IPS DF 6.9 (cell line): ENCODE data around the gene CAPZA3.
"Not testable (repeated sequence)": the region's sequence is repeated elsewhere in the genome, so short reads cannot be mapped to it uniquely, and the experiment has no call there.

ENCODE experiments used
- DNase-seq: peaks from one replicate; pipeline ENCODE4 v3.0.0-alpha.2; 2013; ENCODE audit warnings: low read depth, low spot score
- H3K27ac ChIP-seq: one replicate; pipeline ENCODE4 v1.5.1; 2013; ENCODE audit warnings: low read length, control low read depth
- H3K27me3 ChIP-seq: 2 replicates; pipeline ENCODE4 v1.6.1; 2013; ENCODE audit warnings: mild to moderate bottlenecking, low read length; ENCODE audit not compliant: control insufficient read depth, insufficient read depth
- H3K36me3 ChIP-seq: 2 replicates; pipeline ENCODE4 v1.6.1; 2013; ENCODE audit warnings: low read length; ENCODE audit not compliant: control insufficient read depth, insufficient read depth
- H3K4me1 ChIP-seq: 2 replicates; pipeline ENCODE4 v1.6.1; 2013; ENCODE audit warnings: low read length; ENCODE audit not compliant: control insufficient read depth, insufficient read depth
- H3K4me3 ChIP-seq: 2 replicates; pipeline ENCODE4 v1.5.1; 2013; ENCODE audit warnings: mild to moderate bottlenecking, low read length
- H3K9me3 ChIP-seq: 2 replicates; pipeline ENCODE4 v1.6.1; 2013; ENCODE audit warnings: low read length, inconsistent platforms; ENCODE audit not compliant: control insufficient read depth, insufficient read depth
- WGBS: extraction: QIAGEN DNeasy Blood & Tissue Kit; methylation state at CpG from one replicate; pipeline ENCODE4 v1.1.7; 2013; ENCODE audit warnings: mixed read lengths, missing lambda C conversion rate; ENCODE audit not compliant: insufficient read length, insufficient coverage; 5-methylcytosine and 5-hydroxymethylcytosine counted together

The CAPZA3 gene

GRCh38 chr12:18737819-18738218 is at the start of gene CAPZA3, which contains the start of gene PLCZ1:
CAPZA3 (plus strand) TSS chr12:18738119; CDS start chr12:18738269, 150 bp downstream.
PLCZ1 (minus strand) TSS chr12:18738012; CDS start chr12:18737371, 641 bp downstream.
- H3K9me3 ChIP-seq, result no peaks in the 10 kb centered on the region
- no peak within 1 kb of the TSS for H3K27ac ChIP-seq
- H3K4me1 ChIP-seq, result no peaks in the 10 kb centered on the region
- no peaks in the 10 kb centered on the region for H3K36me3 ChIP-seq
- H3K4me3 ChIP-seq, result no peak within 1 kb of the TSS
- no peaks in the 10 kb centered on the region for H3K27me3 ChIP-seq
- no CpG with 5 or more reads among the region's 2 CpGs for WGBS
- DNase-seq, result no peak

DNA sequence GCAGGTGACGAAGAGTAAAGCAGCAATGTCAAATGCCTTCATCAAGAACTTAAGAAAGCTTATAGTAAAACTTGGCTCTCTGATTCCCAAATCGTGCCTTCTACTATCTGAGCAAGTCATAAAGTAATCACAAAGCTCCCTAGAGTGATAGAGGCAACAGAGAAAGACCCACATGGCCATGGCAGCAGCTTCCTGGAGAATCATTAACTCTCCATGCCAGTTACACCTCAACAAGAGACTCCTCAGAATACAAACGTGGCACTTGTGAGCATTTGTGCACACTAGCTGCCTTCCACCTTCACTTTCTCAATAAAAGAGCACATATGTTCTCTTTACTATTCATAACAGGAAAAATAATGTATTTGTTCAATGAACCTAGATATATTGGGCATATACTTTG is 48.1 kb upstream of the CAPZA3 start:
- Histone ChIP-seq H3K4me1 (no peaks in the 10 kb centered on the region), H3K4me3 (no peak overlapping the region), H3K36me3 (no peaks in the 10 kb centered on the region), H3K27ac (no peak overlapping the region), H3K27me3 (no peaks in the 10 kb centered on the region), H3K9me3 (no peaks in the 10 kb centered on the region)
- DNase-seq, result no peak
- WGBS, result no CpG with 5 or more reads among the region's 3 CpGs

- no peak overlapping the region for H3K27ac ChIP-seq
- WGBS, result no CpG with 5 or more reads among the region's 4 CpGs
- no peaks in the 10 kb centered on the region for H3K4me1 ChIP-seq
- DNase-seq, result no peak
- no peaks in the 10 kb centered on the region for H3K36me3 ChIP-seq
- H3K27me3 ChIP-seq, result no peaks in the 10 kb centered on the region
- H3K9me3 ChIP-seq, result no peaks in the 10 kb centered on the region
- H3K4me3 ChIP-seq, result no peak overlapping the region
Observed at GRCh38 chr12:18690653-18691052, 47.3 kb upstream of the CAPZA3 start.

- not testable (repeated sequence) for H3K4me3 ChIP-seq, H3K4me1 ChIP-seq, DNase-seq, H3K9me3 ChIP-seq, H3K27me3 ChIP-seq, H3K36me3 ChIP-seq, H3K27ac ChIP-seq
- WGBS, result no CpG with 5 or more reads among the region's 5 CpGs
Observed at GRCh38 chr12:18693986-18694385, 43.9 kb upstream of the CAPZA3 start.

GRCh38 chr12:18696971-18697602 is 40.8 kb upstream of the CAPZA3 start:
- no peaks in the 10 kb centered on the region for H3K36me3 ChIP-seq
- no peak for DNase-seq
- no peaks in the 10 kb centered on the region for H3K27me3 ChIP-seq
- H3K4me1 ChIP-seq, result peaks cover 1% of the 10 kb centered on the region; the same call in 1 of the 2 replicates
- H3K27ac ChIP-seq, result no peak overlapping the region
- no peaks in the 10 kb centered on the region for H3K9me3 ChIP-seq
- H3K4me3 ChIP-seq, result no peak overlapping the region

- Histone ChIP-seq H3K4me3 (no peak overlapping the region), H3K4me1 (peaks cover 1% of the 10 kb centered on the region), H3K27me3 (no peaks in the 10 kb centered on the region), H3K27ac (no peak overlapping the region), H3K36me3 (no peaks in the 10 kb centered on the region), H3K9me3 (no peaks in the 10 kb centered on the region)
- no peak for DNase-seq
- no CpG with 5 or more reads among the region's 3 CpGs for WGBS
Observed at GRCh38 chr12:18700271-18700670, 37.6 kb upstream of the CAPZA3 start.

DNA sequence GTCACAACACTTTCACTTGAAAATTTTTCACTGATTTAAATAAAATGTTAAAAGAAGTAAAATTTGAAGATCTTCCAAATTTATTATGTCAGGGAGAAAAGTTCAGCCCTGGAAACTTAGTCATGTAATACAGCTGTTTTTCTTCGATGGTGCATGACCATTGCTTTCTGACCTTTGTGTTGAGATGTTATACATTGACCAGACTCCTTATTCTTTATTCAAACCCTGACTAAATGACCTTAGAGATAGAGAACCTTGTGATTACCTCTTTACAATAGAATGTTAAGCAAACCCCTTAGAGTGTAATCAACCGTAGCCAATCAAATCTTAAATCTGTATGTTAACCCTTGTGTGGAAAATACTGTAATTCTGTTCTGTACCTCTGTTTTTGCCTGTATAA is 34.6 kb upstream of the CAPZA3 start:
- no CpG with 5 or more reads among the region's 2 CpGs for WGBS

GRCh38 chr12:18703911-18704310 is 34.0 kb upstream of the CAPZA3 start:
- no peaks in the 10 kb centered on the region for H3K27me3 ChIP-seq
- no peaks in the 10 kb centered on the region for H3K9me3 ChIP-seq
- peaks cover 1% of the 10 kb centered on the region for H3K4me1 ChIP-seq
- DNase-seq, result no peak
- WGBS, result no CpG with 5 or more reads among the region's 2 CpGs
- no peaks in the 10 kb centered on the region for H3K36me3 ChIP-seq
- H3K4me3 ChIP-seq, result no peak overlapping the region
- H3K27ac ChIP-seq, result no peak overlapping the region

More for the DNA sequence above, 34.6 kb upstream of the CAPZA3 start:
- no peak overlapping the region for H3K4me3 ChIP-seq
- H3K9me3 ChIP-seq, result no peaks in the 10 kb centered on the region
- no peaks in the 10 kb centered on the region for H3K36me3 ChIP-seq
- H3K27ac ChIP-seq, result no peak overlapping the region
- no peaks in the 10 kb centered on the region for H3K27me3 ChIP-seq
- no peak for DNase-seq
- H3K4me1 ChIP-seq, result peaks cover 1% of the 10 kb centered on the region

DNA sequence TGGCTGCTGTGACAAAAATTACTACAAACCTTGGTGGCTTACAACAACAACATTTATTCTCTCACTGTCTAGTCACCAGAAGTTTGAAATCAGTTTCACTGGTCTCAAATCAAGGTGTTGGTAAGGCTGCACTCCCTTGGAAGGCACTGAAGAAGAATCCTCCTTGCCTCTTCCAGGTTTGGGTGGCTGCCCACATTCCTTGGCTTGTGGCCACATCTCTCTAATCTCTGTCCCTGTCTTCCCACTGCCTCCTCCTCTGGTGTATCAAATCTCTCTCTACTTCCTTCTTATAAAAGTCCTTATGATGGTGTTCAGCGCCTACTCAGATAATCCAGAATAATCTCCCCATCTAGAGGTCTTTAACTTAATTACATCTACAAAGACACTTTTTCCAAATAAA is 31.1 kb upstream of the CAPZA3 start:
- WGBS, result no CpG with 5 or more reads among the region's 1 CpG
- H3K4me1 ChIP-seq, result no peaks in the 10 kb centered on the region; the same call in 1 of the 2 replicates
- no peaks in the 10 kb centered on the region for H3K9me3 ChIP-seq
- no peaks in the 10 kb centered on the region for H3K36me3 ChIP-seq
- DNase-seq, result no peak
- no peak overlapping the region for H3K27ac ChIP-seq
- H3K27me3 ChIP-seq, result no peaks in the 10 kb centered on the region
- H3K4me3 ChIP-seq, result no peak overlapping the region

- H3K4me3 ChIP-seq, result no peak overlapping the region
- no peaks in the 10 kb centered on the region for H3K27me3 ChIP-seq
- H3K36me3 ChIP-seq, result no peaks in the 10 kb centered on the region
- no peaks in the 10 kb centered on the region for H3K9me3 ChIP-seq
- DNase-seq, result no peak
- H3K27ac ChIP-seq, result no peak overlapping the region
- H3K4me1 ChIP-seq, result no peaks in the 10 kb centered on the region
- no CpG with 5 or more reads among the region's 1 CpG for WGBS
Observed at GRCh38 chr12:18716236-18716635, 21.7 kb upstream of the CAPZA3 start.

GRCh38 chr12:18718462-18718861 is 19.5 kb upstream of the CAPZA3 start:
- DNase-seq, result no peak
- Histone ChIP-seq H3K36me3 (no peaks in the 10 kb centered on the region), H3K4me1 (no peaks in the 10 kb centered on the region), H3K9me3 (no peaks in the 10 kb centered on the region), H3K27me3 (no peaks in the 10 kb centered on the region), H3K4me3 (no peak overlapping the region), H3K27ac (no peak overlapping the region)
